Measurements from ENCODE around the gene MKRN1.
"Not testable (repeated sequence)": the region's sequence is repeated elsewhere in the genome, so short reads cannot be mapped to it uniquely, and the experiment has no call there.

Gene MKRN1

DNA sequence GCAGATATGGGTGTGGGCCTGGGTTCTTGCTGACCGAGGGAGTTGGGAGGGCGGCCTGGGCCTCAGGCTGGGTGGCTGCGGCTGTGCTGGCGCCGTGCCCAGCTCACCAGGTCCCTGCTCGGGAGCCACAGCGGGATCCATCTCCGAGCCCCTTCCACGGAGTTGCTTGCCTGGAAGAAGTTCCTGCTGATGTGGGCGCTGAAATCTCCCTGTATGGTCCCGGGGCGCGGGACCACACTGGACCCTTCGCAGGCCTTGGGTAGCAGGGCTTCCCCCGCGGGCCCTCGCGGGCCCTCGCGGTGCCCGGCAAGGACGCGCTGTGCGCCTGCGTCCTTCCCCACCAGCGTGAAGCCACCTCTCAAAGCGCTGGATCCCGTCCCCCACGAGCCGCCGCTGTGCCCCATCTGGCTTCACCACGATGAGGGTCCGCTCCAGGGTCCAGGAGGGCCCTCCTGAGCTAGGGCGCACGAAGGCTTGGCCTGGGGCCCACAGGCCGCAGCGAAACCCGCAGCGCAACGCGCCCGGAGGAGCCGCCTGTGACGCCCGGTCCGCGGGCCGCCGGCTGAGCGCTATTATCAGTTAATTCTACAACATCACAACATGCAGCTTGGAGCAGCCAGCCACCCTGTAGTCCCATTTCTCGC is 43.9 kb downstream of the MKRN1 start:
- TF ChIP-seq POLR2A (IDR thresholded peaks at IDR 0.05; ENCODE audit: low read length) (no peak), GATA1 (IDR thresholded peaks at IDR 0.05; ENCODE audit: low read depth, low read length) (no peak)
- no peak for DNase-seq

DNA sequence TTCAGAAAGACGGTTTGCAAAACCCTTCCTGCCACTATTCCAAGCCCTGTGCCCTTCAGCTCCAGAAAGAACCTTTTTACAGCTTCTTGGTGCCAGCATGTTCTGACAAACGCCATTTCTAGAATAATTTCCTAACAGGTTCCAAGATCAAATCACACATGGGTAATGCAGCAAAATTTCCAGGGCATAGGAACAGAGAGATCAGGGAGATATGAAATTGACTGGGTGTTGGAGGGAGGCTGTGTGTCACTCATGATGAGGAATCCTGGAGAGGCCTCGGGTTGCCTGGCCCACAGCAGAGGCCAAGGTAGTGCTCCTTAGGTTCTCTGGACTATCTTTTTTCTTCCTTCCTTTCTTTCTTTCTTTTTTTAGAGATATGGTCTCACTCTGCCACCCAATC is 45.9 kb downstream of the MKRN1 start:
- DNase-seq, result no peak

DNA sequence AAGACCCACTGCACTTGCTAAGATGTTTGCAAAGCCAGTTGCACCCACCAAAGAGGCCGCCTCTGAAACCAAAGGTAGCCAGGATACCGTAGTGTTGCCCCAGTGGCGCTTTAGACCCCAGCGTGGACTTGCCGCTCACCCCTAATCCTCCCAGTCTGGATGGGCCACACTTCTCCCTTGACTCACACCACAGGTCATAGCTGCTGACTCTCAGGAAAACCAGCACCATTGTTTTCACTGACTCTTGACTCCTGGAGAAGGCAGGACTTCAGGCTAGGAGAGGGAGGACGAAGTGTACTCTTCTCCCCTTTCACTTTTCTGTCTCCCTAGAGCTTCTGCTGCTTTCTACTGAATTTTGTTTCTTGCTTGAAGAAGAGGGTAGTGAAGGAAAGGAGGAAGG is 53.2 kb downstream of the MKRN1 start:
- DNase-seq, result no peak
- no peak for TF ChIP-seq POLR2A (IDR thresholded peaks at IDR 0.05; ENCODE audit: low read length)
- no peak for TF ChIP-seq GATA1 (IDR thresholded peaks at IDR 0.05; ENCODE audit: low read depth, low read length)

More for the DNA sequence above, 45.9 kb downstream of the MKRN1 start:
- TF ChIP-seq GATA1 (IDR thresholded peaks at IDR 0.05; ENCODE audit: low read depth, low read length), result no peak
- TF ChIP-seq POLR2A (IDR thresholded peaks at IDR 0.05; ENCODE audit: low read length), result no peak

DNA sequence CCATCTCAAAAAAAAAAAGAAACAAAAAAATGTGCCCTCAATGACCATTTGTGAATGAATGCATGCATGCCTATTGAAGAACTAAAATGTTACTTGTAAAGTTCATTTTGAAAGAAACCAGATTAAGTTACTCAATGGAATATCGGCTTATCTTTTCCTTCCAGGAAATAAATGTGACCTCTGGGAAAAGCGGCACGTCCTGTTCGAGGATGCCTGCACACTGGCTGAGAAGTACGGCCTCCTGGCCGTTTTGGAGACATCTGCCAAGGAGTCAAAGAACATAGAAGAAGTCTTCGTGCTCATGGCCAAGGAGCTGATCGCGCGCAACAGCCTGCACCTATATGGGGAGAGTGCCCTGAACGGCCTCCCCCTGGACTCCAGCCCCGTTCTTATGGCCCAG is 53.6 kb downstream of the MKRN1 start:
- no peak for DNase-seq
- no peak for TF ChIP-seq GATA1 (IDR thresholded peaks at IDR 0.05; ENCODE audit: low read depth, low read length)
- TF ChIP-seq POLR2A (IDR thresholded peaks at IDR 0.05; ENCODE audit: low read length), result no peak

DNA sequence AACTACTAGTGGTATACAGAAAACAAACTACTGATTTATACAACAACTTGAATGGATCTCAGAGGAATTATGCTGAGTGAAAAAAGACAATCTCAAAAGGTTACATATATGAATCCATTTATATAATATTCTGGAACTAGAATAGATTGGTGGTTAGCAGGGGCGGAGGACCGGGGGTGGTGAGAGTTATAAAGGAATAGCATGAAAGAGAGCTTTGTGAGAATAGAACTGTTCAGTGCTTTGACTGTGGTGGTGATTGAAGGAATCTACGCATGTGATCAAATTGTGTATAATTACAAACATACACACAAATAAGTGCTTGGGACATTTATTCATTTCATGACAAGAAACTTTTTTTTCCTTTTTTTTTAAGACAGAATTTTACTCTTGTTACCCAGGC is 55.8 kb downstream of the MKRN1 start:
- no peak for TF ChIP-seq GATA1 (IDR thresholded peaks at IDR 0.05; ENCODE audit: low read depth, low read length)
- TF ChIP-seq POLR2A (IDR thresholded peaks at IDR 0.05; ENCODE audit: low read length), result no peak
- DNase-seq, result no peak

DNA sequence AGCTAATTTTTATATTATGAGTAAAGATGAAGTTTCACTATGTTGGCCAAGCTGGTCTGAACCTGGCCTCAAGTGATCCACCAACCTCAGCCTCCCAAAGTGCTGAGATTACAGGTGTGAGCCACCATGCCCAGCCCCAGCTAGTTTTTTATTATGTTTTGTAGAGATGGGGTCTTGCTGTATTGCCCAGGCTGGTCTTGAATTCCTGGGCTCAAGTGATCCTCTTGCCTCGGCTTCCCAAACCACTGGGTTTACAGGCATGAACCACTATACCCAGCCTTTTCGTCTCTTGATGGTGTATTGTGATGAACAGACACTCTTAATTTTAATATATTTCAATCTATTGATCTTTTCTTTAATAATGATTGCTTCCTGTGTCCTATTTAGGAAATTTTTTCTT is 57.8 kb downstream of the MKRN1 start:
- DNase-seq, result no peak
- no peak for TF ChIP-seq GATA1 (IDR thresholded peaks at IDR 0.05; ENCODE audit: low read depth, low read length)
- TF ChIP-seq POLR2A (IDR thresholded peaks at IDR 0.05; ENCODE audit: low read length), result no peak

DNA sequence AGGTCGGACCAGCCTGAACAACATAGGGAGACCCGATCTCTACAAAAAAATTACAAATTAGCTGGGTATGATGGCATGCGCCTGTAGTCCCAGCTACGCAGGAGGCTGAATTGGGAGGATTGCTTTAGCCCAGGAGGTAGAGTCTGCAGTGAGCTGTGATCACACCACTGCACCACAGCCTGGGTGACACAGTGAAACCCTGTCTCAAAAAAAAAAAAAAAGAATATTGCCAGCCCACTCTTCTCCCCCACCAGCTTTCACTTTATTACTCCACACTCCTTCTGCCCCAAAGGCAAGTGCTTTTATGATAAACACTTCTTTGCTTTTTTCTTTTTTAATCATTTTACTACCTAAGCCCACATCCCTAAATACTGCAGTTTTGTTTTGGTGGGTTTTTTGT is 60.7 kb downstream of the MKRN1 start:
- TF ChIP-seq GATA1 (IDR thresholded peaks at IDR 0.05; ENCODE audit: low read depth, low read length) (no peak), POLR2A (IDR thresholded peaks at IDR 0.05; ENCODE audit: low read length) (no peak)
- no peak for DNase-seq

DNA sequence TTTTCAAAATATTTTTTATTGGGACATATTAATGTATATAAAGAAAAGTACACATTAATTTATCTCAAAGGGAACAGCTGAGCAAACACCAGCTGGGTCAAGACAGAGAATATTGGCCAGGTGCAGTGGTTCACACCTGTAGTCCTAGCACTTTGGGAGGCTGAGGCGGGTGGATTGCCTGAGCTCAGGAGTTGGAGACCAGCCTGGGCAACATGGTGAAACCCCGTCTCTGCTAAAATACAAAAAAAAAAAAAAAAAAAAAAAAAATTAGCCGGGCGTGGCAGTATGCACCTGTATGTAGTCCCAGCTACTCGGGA is 61.2 kb downstream of the MKRN1 start:
- DNase-seq, result not testable (repeated sequence)

DNA sequence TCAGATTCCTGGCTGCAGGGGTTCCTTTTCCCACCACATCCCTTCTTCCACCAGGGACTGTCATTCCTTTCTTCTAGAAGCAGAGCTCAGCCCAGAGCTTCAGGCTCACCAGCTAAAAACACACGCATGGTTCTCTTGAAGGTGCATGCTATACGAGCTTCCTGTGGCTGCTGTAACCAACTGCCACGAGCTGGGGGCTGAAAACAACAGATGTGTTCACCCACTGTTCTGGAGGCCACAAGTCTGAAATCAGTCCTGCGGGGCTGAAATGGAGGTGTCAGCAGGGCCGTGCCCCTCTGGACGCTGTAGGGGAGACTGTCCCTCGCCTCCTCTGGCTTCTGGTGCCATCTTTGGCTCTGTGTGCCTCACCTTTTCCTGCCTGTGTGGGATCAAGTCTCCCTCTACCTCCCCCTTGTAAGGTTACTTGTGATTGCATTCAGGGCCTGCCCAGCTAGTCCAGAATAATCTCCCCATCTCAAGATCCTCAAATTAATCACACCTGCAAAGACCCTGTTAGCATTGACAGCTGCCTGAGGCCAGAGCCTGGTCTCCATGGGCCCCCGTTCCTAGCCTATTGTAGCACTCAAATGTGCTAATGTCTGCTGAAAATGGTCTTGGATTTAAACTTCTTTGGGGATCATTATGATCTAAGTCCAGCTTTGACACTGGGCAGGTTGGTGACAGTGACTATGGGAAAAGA is 61.7 kb downstream of the MKRN1 start:
- DNase-seq, result no peak
- TF ChIP-seq GATA1 (IDR thresholded peaks at IDR 0.05; ENCODE audit: low read depth, low read length) (no peak), POLR2A (IDR thresholded peaks at IDR 0.05; ENCODE audit: low read length) (no peak)

DNA sequence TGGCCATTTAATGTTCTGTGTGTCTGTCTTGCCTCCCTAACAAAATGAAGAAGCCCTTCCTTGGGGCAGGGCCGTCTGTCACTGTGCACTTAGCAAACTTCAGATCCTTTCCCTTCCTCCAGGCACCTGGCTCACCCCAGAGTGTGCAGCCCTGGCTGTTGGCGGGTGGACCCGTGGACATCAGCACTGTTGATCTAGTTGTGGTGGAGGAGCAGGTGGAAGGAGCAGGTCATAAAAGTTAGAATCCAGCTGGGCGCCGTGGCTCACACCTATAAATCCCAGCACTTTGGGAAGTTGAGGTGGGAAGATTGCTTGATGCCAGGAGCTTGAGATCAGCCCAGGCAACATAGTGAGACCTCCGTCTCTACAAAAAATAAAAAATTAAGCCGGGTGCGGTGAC is 62.7 kb downstream of the MKRN1 start:
- TF ChIP-seq GATA1 (IDR thresholded peaks at IDR 0.05; ENCODE audit: low read depth, low read length) (no peak), POLR2A (IDR thresholded peaks at IDR 0.05; ENCODE audit: low read length) (no peak)
- DNase-seq, result no peak

DNA sequence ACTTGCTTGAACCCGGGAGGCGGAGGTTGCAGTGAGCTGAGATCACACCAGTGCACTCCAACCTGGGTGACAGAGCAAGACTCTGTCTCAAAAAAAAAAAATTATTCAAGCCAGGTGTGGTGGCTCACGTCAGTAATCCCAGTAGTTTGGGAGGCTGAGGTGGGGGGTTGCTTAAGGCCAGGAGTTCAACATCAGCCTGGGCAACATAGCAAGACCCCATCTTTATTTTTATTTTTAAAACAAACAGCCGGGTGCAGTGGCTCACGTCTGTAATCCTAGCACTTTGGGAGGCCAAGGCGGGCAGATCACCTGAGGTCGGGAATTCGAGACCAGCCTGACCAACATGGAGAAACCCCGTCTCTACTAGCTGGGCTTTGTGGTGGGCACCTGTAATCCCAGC is 63.5 kb downstream of the MKRN1 start:
- DNase-seq, result not testable (repeated sequence)

DNA sequence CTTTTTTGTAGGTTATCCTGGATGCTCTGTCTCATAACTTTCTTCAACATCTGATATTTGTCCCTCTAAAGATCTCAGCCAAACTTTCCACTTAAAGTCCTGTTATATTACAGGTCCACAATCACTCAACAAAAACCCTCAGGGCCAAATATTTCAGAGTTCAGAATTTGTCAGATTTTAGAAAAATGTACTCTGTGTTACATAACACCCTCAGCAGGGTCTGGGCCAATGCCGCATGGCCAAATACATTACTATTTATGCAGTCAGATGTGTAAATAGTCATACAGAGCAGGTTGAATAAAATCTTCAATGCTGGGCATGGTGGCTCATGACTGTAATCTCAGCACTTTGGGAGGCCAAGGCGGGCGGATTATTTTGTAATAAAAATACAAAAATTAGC is 63.9 kb downstream of the MKRN1 start:
- no peak for DNase-seq
- TF ChIP-seq POLR2A (IDR thresholded peaks at IDR 0.05; ENCODE audit: low read length), result no peak
- TF ChIP-seq GATA1 (IDR thresholded peaks at IDR 0.05; ENCODE audit: low read depth, low read length), result no peak

DNA sequence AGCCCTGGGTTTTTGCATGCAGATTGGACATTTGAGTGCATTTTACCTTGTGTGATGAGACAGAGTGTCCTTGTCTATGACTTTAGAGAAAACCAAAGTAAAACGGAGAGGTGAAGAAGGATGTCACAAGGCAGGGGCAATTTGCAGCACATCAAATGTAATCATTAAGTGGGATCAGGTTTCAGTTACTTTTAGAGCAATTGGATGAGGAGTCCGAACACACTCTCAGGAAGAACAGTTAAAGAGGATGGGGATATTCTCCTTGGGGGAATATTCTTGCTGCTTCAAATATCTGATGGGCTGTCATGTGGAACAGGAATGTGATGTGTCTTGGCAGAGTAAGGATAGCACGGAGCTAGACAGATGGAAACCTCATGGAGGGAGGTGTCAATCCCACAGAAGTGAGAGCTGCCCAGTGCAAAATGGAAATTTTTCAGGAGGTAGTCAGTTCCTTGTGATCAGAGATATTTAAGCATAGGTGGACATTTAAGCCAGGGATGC is 74.7 kb downstream of the MKRN1 start:
- no peak for DNase-seq

DNA sequence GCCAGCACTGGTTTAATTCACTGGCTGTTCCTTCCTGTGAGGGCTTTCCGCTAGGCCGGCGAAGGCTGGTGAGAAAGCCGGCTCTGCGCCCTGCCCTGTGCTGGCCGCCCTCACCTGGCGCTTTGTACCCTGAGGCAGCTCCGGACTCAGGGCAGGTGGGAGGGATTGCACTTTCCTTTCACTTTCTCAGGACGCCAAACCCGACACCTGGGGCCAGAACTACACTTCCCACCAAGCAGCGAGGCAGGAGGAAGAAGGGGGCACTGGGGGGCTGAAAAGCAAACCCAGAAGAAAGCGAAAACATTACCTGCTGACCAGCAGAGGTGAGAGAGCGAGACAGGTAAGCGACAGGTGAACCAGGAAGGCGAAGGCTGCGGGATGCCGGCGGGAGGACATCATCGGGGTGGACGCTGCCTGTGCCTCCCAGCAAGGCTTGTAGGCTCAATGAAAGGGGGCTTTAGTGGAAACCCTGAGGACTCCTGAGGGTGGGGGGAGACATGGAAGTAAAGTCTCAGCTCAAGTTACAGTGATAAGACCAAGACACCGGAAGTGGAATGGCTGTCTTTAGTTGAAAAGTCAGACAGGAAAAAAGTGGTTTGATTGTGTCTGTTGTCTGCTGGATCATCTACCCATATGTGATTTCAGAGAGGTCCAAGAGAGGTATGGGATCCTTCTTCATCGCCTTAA is 75.3 kb downstream of the MKRN1 start, which contains the start of gene RAB19:
RAB19 (plus strand) TSS at position 181 of the 687 bp plus-strand sequence. CDS start 3,589 bp downstream, outside the sequence.
- no peak for TF ChIP-seq GATA1 (IDR thresholded peaks at IDR 0.05; ENCODE audit: low read depth, low read length)
- TF ChIP-seq POLR2A (IDR thresholded peaks at IDR 0.05; ENCODE audit: low read length), result no peak
- no peak for DNase-seq

More for the DNA sequence above, 74.7 kb downstream of the MKRN1 start:
- TF ChIP-seq GATA1 (IDR thresholded peaks at IDR 0.05; ENCODE audit: low read depth, low read length) (no peak), POLR2A (IDR thresholded peaks at IDR 0.05; ENCODE audit: low read length) (no peak)

All from erythroblast (primary cell).